GM12878 (cell line): ENCODE data around the gene FAR1. TPM values are rescaled to one million over a fixed set of nuclear protein-coding genes. Genes with fewer than 3 reads are reported as not detected.
"Not testable (repeated sequence)": the region's sequence is repeated elsewhere in the genome, so short reads cannot be mapped to it uniquely, and the experiment has no call there.

Experiments
- ATAC-seq: fragments of 200-7000 bp; cut with Tn5 transposase; 3 replicates; pipeline ENCODE4 v1.9.1; 2020; ENCODE audit warnings: mild to moderate bottlenecking, moderate library complexity
- BruUV-seq: library from RNA; stranded (reverse); fragments of 400-500 nt; replicated peaks from 2 replicates; lab custom pipeline; 2021; lab: Mats Ljungman, UMichigan
- CTCF ChIA-PET: fragments of 300-600 bp; sonication (Branson Sonifier 250); formaldehyde crosslinking; extraction: SDS; loops from one replicate; lab custom pipeline; 2021; ENCODE audit warnings: inconsistent platforms; lab: Yijun Ruan, JAX
- POLR2A ChIA-PET: fragments of 350-600 bp; formaldehyde crosslinking; extraction: SDS; loops from one replicate; lab custom pipeline; 2021; ENCODE audit warnings: inconsistent platforms; lab: Charles Lee
- RAD21 ChIA-PET: fragments of 300-600 bp; sonication (Branson Sonifier 250); formaldehyde crosslinking; loops from one replicate; lab custom pipeline; 2023; ENCODE audit warnings: antibody characterized with exemption; ENCODE audit not compliant: unreplicated experiment; lab: Charles Lee
- SMC1A ChIA-PET: fragments of 300-600 bp; sonication (Branson Sonifier 250); formaldehyde crosslinking; loops from one replicate; lab custom pipeline; 2023; ENCODE audit not compliant: unreplicated experiment, uncharacterized antibody; lab: Charles Lee
- DNase-seq: peaks from one replicate; pipeline ENCODE4 v3.0.0-alpha.2; 2011; ENCODE audit warnings: low read depth, low spot score
- FAIRE-seq: peaks from 3 replicates; lab custom pipeline; 2011; peaks lifted over from hg19 to GRCh38; lab: Jason Lieb, UNC
- H2AFZ ChIP-seq: 2 replicates; pipeline ENCODE4 v1.6.0; 2011; ENCODE audit warnings: low read depth, low read length, control low read depth; ENCODE audit not compliant: control insufficient read depth
- H3K27ac ChIP-seq: 2 replicates; pipeline ENCODE4 v1.5.1; 2011; ENCODE audit warnings: control low read depth; ENCODE audit not compliant: control insufficient read depth, insufficient read depth
- H3K27me3 ChIP-seq, 2 experiments: replicated peaks in 1 of 2; 2 replicates each; pipeline versions ENCODE4 v1.6.0 to v1.6.1; 2011; ENCODE audit warnings: low read length in 1 of 2; ENCODE audit not compliant: control insufficient read depth in 2 of 2, insufficient read depth in 2 of 2
- H3K36me3 ChIP-seq, 2 experiments: 2 replicates each; pipeline ENCODE4 v1.5.1; 2011; ENCODE audit warnings: low read length in 1 of 2; ENCODE audit not compliant: control insufficient read depth in 2 of 2, insufficient read depth in 2 of 2
- H3K4me1 ChIP-seq: 2 replicates; pipeline ENCODE4 v1.6.1; 2011; ENCODE audit warnings: mild to moderate bottlenecking, low read length, moderate library complexity, mixed read lengths; ENCODE audit not compliant: control insufficient read depth, insufficient read depth
- H3K4me2 ChIP-seq: 2 replicates; pipeline ENCODE4 v1.6.0; 2011; ENCODE audit warnings: control low read depth; ENCODE audit not compliant: control insufficient read depth, insufficient read depth
- H3K4me3 ChIP-seq: fragments of 200-600 bp; sonication (generic); 2 replicates; pipeline ENCODE4 v1.5.1; 2016
- H3K79me2 ChIP-seq: 2 replicates; pipeline ENCODE4 v1.6.0; 2011; ENCODE audit warnings: low read length; ENCODE audit not compliant: control insufficient read depth, insufficient read depth
- H3K9ac ChIP-seq: 2 replicates; pipeline ENCODE4 v1.8.0; 2011; ENCODE audit warnings: low read length, control low read depth, mixed read lengths; ENCODE audit not compliant: control insufficient read depth, insufficient read depth
- H3K9me3 ChIP-seq: replicated peaks from 3 replicates; pipeline ENCODE4 v1.5.1; 2011; ENCODE audit warnings: mild to moderate bottlenecking, low read length; ENCODE audit not compliant: control insufficient read depth, insufficient read depth
- H4K20me1 ChIP-seq: 2 replicates; pipeline ENCODE4 v1.6.0; 2011; ENCODE audit not compliant: control insufficient read depth, insufficient read depth
- BHLHE40 ChIP-seq, 2 experiments: fragments of 450-650 bp in 1 of 2; IDR thresholded peaks; 2 replicates each; pipeline ENCODE4 v1.6.1; 2011 to 2017; ENCODE audit warnings: low read depth in 2 of 2, borderline replicate concordance in 1 of 2, improper control_type of control experiment in 1 of 2, low read length in 1 of 2, mild to moderate bottlenecking in 1 of 2
- EGR1 ChIP-seq, 2 experiments: IDR thresholded peaks; 1 replicate in 1 of 2; 2 replicates in 1 of 2; pipeline ENCODE4 v1.6.1; 2011 to 2012; ENCODE audit warnings: low read depth in 2 of 2, low read length in 2 of 2, borderline replicate concordance in 1 of 2, mild to moderate bottlenecking in 1 of 2, moderate library complexity in 1 of 2
- HCFC1 ChIP-seq: fragments of 150-350 bp; IDR thresholded peaks from 2 replicates; pipeline ENCODE4 v1.6.1; 2014; ENCODE audit warnings: low read length
- HDAC2 ChIP-seq: fragments of 200-600 bp; sonication (generic); IDR thresholded peaks from 2 replicates; pipeline ENCODE4 v1.6.1; 2017
- HDAC6 ChIP-seq: fragments of 200-600 bp; sonication (generic); IDR thresholded peaks from one replicate; pipeline ENCODE4 v1.8.0; 2017; ENCODE audit warnings: antibody characterized with exemption; ENCODE audit not compliant: unreplicated experiment
- IKZF1 ChIP-seq: fragments of 450-650 bp; conservative IDR thresholded peaks from 2 replicates; pipeline ENCODE4 v1.6.1; 2017; ENCODE audit warnings: antibody characterized with exemption, mild to moderate bottlenecking
- NRF1 ChIP-seq: conservative IDR thresholded peaks from 2 replicates; pipeline ENCODE4 v1.6.1; 2011; ENCODE audit warnings: mild to moderate bottlenecking, low read depth, low read length, improper control_type of control experiment
- POLR2A ChIP-seq: IDR thresholded peaks from 2 replicates; pipeline ENCODE4 v1.6.1; 2011; ENCODE audit warnings: low read depth, mild to moderate bottlenecking, low read length
- SP1 ChIP-seq: IDR thresholded peaks from one replicate; pipeline ENCODE4 v1.6.1; 2011; ENCODE audit warnings: low read depth, low read length
- SREBF2 ChIP-seq: IDR thresholded peaks from 2 replicates; pipeline ENCODE4 v1.6.1; 2012; ENCODE audit warnings: mild to moderate bottlenecking, low read length
- ZNF217 ChIP-seq: fragments of 450-650 bp; IDR thresholded peaks from 2 replicates; pipeline ENCODE4 v1.6.1; 2017; ENCODE audit warnings: antibody characterized with exemption, mild to moderate bottlenecking
- WGBS: methylation state at CpG from one replicate; pipeline ENCODE4 v1.1.6; 2016; ENCODE audit warnings: low lambda C conversion rate; ENCODE audit not compliant: insufficient replicate concordance, insufficient coverage; ENCODE audit errors: missing lambda C conversion rate; 5-methylcytosine and 5-hydroxymethylcytosine counted together
- in situ Hi-C: fragments of 300-500 bp; cut with MboI; formaldehyde crosslinking; loops from 9 replicates; pipeline ENCODE4 v1.14.3; 2018; ENCODE audit warnings: mixed read lengths
- intact Hi-C: fragments of 100-400 bp; cut with micrococcal nuclease; formaldehyde crosslinking; loops from one replicate; pipeline ENCODE4 v1.14.2; 2022; ENCODE audit not compliant: unreplicated experiment
- polyA plus RNA-seq, 11 experiments: library from polyadenylated mRNA; depleted of rRNA in 4 of 11; unstranded in 6 of 11; stranded (reverse) in 5 of 11; fragments of >200 nt; fragmentation: Nextera tagmentation in 4 of 11; fragmentation: Illumina TruSeq in 1 of 11; extraction: Ambion mirVana in 4 of 11; extraction: Trizol in 1 of 11; gene quantifications; 1 replicate in 1 of 11; 2 replicates in 10 of 11; pipeline versions ENCODE4 v1.2.1 to v1.2.3, GENCODE V29; 2011 to 2016; ENCODE audit warnings: inconsistent platforms in 2 of 11, missing spikeins in 2 of 11, low read depth in 1 of 11
- total RNA-seq, 4 experiments: library from RNA; depleted of rRNA in 3 of 4; stranded (reverse); fragments of >200 nt in 3 of 4; fragmentation: Illumina TruSeq in 1 of 4; extraction: Trizol in 1 of 4; gene quantifications; 2 replicates each; pipeline versions ENCODE4 v1.2.1 to v1.2.3, GENCODE V29; 2013 to 2021
- TF ChIP-seq, protein P1 (sequence below), 3 experiments: IDR thresholded peaks in 2 of 3; conservative IDR thresholded peaks in 1 of 3; 2 replicates each; pipeline ENCODE4 v1.5.1; 2011; ENCODE audit warnings: low read depth in 3 of 3, low read length in 3 of 3, mild to moderate bottlenecking in 3 of 3, control low read depth in 2 of 3, moderate library complexity in 2 of 3, inconsistent platforms in 1 of 3, mixed read lengths in 1 of 3; ENCODE audit not compliant: control insufficient read depth in 2 of 3, insufficient read depth in 1 of 3; ENCODE audit errors: extremely low read depth in 1 of 3
- TF ChIP-seq, protein P2 (sequence below): fragments of 450-650 bp; formaldehyde crosslinking; IDR thresholded peaks from 2 replicates; pipeline ENCODE4 v1.5.0; 2022; ENCODE audit warnings: mild to moderate bottlenecking, missing genetic modification characterization

Gene FAR1
- total and polyA plus RNA-seq, 10 of the 15 experiments (the other 5 are each of a cell fraction or from before 2014, with no cell fraction given): 10.1 to 73.9 (median 30.8) TPM

DNA sequence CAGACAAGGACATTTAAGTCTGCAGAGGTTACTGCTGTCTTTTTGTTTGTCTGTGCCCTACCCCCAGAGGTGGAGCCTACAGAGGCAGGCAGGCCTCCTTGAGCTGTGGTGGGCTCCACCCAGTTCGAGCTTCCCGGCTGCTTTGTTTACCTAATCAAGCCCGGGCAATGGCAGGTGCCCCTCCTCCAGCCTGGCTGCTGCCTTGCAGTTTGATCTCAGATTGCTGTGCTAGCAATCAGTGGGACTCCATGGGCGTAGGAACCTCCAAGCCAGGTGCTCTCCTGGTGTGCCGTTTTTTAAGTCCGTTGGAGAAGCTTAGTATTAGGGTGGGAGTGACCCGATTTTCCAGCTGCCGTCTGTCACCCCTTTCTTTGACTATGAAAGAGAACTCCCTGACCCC is 39.8 kb upstream of the FAR1 start:
- H3K4me3 ChIP-seq, H3K9me3 ChIP-seq, H3K27ac ChIP-seq, H2AFZ ChIP-seq, H3K79me2 ChIP-seq, H3K9ac ChIP-seq, CTCF ChIA-PET, H3K4me1 ChIP-seq, H3K4me2 ChIP-seq, BruUV-seq, FAIRE-seq, H3K27me3 ChIP-seq, SMC1A ChIA-PET, RAD21 ChIA-PET, H3K36me3 ChIP-seq, DNase-seq, H4K20me1 ChIP-seq, ATAC-seq, intact Hi-C loops, POLR2A ChIA-PET, in situ Hi-C loops: not testable (repeated sequence)
- 53% methylated on average over 8 of the region's 8 CpGs for WGBS

DNA sequence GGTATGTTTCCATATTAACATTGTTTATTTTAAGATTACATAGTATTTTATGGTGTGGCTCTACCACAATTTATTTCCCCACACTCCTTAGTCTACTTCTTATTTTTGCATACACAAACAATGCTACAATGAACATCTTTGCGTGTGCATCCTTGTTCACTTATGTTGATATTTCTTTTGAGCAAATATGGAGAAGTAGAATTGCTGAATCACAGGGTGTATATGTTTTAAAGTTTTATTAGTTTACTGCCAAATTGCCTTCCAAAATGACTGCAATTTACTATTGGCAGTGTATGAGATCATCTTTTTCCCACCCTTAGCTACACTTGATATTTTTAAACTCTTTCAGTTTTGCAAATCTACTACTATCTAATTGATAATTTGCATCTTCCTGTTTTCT is 38.7 kb upstream of the FAR1 start:
- ATAC-seq: no peak
- TF ChIP-seq HCFC1 (no peak), NRF1 (no peak), ZNF217 (no peak), SREBF2 (no peak), EGR1 (IDR thresholded peaks at IDR 0.05; ENCODE audit: borderline replicate concordance in 1 of 2, low read depth in 2 of 2, low read length in 2 of 2) (no peak), HDAC6 (no peak), IKZF1 (no peak), BHLHE40 (IDR thresholded peaks at IDR 0.05; ENCODE audit: borderline replicate concordance in 1 of 2, low read depth in 2 of 2, low read length in 1 of 2) (no peak), SP1 (no peak), HDAC2 (no peak), POLR2A (no peak)
- TF ChIP-seq, protein P1, sequence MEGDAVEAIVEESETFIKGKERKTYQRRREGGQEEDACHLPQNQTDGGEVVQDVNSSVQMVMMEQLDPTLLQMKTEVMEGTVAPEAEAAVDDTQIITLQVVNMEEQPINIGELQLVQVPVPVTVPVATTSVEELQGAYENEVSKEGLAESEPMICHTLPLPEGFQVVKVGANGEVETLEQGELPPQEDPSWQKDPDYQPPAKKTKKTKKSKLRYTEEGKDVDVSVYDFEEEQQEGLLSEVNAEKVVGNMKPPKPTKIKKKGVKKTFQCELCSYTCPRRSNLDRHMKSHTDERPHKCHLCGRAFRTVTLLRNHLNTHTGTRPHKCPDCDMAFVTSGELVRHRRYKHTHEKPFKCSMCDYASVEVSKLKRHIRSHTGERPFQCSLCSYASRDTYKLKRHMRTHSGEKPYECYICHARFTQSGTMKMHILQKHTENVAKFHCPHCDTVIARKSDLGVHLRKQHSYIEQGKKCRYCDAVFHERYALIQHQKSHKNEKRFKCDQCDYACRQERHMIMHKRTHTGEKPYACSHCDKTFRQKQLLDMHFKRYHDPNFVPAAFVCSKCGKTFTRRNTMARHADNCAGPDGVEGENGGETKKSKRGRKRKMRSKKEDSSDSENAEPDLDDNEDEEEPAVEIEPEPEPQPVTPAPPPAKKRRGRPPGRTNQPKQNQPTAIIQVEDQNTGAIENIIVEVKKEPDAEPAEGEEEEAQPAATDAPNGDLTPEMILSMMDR (IDR thresholded peaks at IDR 0.05 in 2 of 3, conservative IDR thresholded peaks at IDR 0.05 in 1 of 3; ENCODE audit: control insufficient read depth in 2 of 3, extremely low read depth in 1 of 3, insufficient read depth in 1 of 3, low read depth in 3 of 3, low read length in 3 of 3): no peak
- TF ChIP-seq, protein P2, sequence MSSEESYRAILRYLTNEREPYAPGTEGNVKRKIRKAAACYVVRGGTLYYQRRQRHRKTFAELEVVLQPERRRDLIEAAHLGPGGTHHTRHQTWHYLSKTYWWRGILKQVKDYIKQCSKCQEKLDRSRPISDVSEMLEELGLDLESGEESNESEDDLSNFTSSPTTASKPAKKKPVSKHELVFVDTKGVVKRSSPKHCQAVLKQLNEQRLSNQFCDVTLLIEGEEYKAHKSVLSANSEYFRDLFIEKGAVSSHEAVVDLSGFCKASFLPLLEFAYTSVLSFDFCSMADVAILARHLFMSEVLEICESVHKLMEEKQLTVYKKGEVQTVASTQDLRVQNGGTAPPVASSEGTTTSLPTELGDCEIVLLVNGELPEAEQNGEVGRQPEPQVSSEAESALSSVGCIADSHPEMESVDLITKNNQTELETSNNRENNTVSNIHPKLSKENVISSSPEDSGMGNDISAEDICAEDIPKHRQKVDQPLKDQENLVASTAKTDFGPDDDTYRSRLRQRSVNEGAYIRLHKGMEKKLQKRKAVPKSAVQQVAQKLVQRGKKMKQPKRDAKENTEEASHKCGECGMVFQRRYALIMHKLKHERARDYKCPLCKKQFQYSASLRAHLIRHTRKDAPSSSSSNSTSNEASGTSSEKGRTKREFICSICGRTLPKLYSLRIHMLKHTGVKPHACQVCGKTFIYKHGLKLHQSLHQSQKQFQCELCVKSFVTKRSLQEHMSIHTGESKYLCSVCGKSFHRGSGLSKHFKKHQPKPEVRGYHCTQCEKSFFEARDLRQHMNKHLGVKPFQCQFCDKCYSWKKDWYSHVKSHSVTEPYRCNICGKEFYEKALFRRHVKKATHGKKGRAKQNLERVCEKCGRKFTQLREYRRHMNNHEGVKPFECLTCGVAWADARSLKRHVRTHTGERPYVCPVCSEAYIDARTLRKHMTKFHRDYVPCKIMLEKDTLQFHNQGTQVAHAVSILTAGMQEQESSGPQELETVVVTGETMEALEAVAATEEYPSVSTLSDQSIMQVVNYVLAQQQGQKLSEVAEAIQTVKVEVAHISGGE (CRISPR knock-in tag): no peak
- intact Hi-C loops: no loop called here

More for the DNA sequence above, 38.7 kb upstream of the FAR1 start:
- CTCF ChIA-PET: no interaction called here
- no peaks in the 10 kb centered on the region for H3K9me3 ChIP-seq
- no TSS peak for BruUV-seq
- no peak overlapping the region for H3K27ac ChIP-seq
- in situ Hi-C loops: no loop called here
- POLR2A ChIA-PET: no interaction called here
- FAIRE-seq: no peak
- H2AFZ ChIP-seq: no peak overlapping the region
- H3K4me2 ChIP-seq: no peak overlapping the region
- H3K4me3 ChIP-seq: no peak overlapping the region
- no peaks in the 10 kb centered on the region for H3K79me2 ChIP-seq
- H3K36me3 ChIP-seq: no peaks in the 10 kb centered on the region
- no peak overlapping the region for H3K9ac ChIP-seq
- no peaks in the 10 kb centered on the region for H4K20me1 ChIP-seq
- no peaks in the 10 kb centered on the region for H3K4me1 ChIP-seq
- WGBS: 32% methylated on average over 1 of the region's 1 CpG
- SMC1A ChIA-PET: no interaction called here
- no peaks in the 10 kb centered on the region for H3K27me3 ChIP-seq
- no peak for DNase-seq
- RAD21 ChIA-PET: no interaction called here
